HG03432 (cell line): ENCODE data around the gene CMIP.

Experiments
- ATAC-seq: cut with Tn5 transposase; IDR thresholded peaks from one replicate; pipeline ENCODE4 v1.9.1; 2021; ENCODE audit warnings: mild to moderate bottlenecking, moderate library complexity; ENCODE audit not compliant: unreplicated experiment

CMIP gene

DNA sequence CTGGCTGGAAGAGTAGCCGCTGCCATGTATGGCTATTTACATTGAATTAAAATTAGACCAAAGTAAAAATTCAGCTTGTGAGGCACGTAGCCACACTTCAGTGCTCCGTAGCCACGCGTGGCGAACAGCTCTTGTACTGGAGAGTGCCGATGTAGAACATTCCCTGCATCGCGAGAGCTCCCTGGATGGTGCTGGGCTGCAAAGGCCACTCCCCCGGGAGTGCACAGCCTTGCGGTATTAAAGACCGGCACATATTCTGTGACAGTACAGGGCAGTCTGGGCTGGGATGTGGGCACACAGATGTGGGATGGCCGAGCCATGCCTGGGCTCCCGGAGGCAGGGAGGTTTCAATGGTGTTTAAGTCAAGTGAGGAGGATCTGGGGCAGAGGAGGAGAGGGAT is 102.2 kb downstream of the CMIP start:
- no peak for ATAC-seq

DNA sequence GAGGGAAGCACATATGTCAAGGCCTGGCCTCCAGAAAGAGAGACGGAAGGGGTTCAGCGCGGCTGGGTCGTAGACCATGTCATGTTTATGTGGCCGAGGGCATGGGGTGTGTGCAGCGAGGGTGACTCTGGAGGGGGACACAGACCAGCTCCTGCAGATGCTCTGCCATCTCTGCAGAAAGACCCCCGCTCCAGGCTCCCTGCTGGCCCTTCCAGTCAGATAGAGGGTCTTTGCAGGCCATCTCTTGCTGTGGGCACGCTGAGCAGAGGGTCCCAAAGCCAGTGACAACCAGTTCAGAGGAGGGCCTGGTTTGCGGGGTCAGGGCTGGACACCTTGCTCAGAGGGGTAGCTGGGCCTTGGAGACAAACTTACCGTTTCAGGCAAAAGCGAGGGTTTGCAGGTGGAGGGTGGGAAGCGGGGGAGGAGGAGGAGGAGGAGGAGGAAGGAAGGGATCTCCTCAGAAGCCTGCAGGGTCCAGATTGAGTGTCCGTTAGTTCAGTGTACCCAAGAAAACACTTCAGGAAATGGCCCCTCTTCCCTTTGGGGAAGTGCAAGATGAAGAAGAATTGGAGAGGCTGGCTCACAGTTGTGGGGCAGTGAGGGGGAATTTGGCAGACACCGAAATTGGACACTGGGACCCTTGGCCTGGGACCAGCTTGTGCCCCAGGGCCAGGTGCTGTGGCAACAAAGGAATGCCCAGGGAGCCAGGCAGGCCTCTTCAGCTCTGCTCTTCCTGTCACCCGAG is 102.8 kb downstream of the CMIP start:
- no peak for ATAC-seq

DNA sequence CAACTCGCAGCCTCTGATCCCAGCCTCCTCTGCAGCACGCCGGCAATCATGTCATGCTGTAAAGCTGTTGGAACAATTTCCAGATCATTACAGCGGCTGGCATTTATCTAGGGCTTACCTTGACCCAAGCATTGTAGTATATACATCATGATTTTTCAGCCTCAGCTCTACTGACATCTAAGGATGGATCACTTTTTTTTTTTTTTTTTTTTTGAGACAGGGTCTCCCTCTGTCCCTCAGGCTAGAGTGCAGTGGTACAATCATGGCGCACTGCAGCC is 103.3 kb downstream of the CMIP start:
- ATAC-seq: no peak

DNA sequence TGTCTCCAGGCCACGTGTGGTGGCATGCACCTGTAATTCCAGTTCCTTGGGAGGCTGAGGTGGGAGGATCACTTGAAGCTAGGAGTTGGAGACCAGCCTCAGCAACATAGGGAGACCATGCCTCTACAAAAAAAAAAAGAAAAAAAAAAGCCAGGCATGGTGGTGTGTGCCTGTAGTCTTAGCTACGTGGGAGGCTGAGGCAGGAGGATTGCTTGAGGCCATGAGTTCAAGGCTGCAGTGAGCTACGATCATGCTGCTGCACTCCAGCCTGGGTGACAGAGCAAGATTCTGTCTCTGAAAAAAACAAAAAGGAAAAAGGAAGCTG is 103.9 kb downstream of the CMIP start:
- no peak for ATAC-seq

DNA sequence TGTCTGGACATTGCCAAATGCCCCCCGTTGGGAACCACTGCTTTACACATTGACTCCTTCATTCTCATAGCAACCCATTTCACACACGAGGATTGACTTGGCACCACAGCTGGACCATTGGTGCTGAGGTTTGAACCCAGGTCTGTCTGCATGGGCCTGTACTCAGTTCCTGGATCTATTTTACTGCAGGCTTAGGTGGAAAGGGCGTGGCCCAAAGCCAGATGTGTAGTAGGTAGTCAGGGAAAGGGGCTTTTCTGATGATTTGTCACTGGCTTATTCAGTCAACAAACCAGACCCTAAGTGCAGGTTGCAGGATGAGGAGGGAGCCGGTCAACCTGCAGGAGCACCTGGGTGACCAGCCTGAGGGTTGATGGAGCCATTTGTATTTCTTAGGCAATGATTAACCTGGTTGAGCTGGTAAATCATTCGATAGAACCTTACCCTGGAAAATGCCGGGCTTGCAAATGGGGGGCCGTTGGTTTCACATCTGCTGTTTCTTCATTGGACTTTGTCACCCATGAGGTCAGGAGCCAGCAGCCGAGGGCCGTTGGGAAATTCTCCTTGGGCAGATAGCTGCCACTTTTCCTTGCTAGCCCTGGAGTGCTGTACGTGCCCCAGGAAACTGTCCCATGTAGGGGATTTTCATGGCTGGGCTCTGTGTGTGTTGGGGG is 104.4 kb downstream of the CMIP start:
- ATAC-seq: no peak

DNA sequence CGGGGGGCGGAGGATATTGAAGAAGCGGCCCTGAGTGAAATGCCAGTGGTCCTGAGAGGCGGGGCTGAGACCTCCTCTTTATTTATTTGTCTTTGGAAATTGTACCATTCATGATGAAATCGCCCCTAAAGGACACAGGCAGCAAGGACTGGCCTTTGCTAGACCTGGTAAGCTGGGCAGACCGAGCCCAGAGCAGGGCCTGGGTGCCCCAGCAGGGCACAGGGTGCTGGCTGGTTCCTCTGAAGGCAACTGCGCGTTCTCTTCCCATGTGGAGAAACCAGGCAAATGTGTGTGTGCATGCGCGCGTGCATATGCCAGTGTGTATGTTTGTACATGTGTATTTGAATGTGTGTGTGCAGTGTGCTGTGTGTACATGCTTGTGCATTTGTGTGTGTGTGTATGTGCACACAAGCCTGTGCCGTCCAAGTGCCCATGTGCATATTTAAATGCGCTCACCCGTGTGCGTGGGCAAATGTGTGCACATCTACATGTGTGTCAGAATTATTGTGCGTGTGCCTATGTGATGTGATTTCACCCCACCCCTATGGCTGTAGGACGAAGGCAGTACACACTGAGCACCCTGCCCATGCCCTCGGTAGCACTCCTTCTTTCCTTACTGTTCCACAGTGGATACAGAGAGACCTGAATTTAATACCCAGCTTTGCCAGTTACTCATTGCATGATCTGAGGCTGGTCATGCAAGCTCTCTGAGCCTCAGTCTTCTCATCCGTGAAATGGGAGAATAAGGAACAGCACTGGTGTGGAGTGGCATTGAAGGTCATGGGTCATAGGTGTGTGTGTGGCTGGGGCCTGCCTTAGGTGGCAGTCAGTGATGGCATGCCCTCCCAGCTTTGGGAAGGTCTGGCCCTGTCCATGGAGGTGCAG is 105.2 kb downstream of the CMIP start:
- ATAC-seq: no peak

DNA sequence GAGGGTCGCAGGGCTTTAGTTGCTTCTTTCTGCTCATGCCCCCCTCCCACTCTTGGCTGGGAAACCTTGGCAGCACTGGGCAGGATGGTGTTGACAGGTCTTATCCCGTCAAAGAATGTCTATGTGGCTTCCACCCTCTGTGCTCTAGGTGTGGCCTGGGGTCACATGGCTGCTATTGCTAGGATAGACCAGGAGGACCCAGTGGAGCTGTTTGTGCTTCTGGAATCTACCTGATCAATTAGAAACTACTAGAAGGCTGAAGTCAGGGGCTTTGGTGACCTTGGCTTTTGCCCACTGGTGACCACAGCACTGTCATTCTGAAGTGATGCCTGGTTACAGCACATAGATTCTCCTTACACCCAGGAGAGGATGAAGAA is 105.8 kb downstream of the CMIP start:
- ATAC-seq: no peak

DNA sequence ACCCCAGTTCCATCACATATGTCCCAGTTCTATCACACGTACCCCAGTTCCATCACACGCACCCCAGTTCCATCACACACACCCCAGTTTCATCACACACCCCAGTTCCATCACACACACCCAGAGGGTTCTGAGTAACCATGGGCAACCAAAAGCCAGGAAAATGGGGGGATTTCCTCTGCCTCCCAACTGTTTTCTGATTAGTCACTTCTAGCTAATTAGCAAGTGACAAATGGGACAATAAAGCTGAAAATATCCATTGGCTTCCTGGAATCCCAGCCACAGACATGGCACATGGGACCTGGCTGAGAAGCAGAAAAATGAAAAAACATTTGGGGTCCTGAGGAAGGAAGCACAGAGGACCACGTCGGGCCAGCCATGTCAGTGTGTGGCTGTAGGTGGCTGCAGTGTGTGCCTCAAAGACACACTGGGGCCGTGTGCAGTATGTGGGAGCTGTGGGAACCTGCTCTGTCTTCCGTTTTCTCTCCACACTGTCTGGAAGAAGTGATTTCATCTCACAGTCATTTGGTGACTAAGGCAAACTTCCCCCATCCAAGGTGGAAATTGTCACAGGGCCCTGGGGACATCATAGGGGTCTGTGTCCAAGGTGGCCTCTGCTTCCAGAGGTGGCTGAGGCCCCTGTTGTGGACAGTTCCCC is 106.7 kb downstream of the CMIP start:
- no peak for ATAC-seq

DNA sequence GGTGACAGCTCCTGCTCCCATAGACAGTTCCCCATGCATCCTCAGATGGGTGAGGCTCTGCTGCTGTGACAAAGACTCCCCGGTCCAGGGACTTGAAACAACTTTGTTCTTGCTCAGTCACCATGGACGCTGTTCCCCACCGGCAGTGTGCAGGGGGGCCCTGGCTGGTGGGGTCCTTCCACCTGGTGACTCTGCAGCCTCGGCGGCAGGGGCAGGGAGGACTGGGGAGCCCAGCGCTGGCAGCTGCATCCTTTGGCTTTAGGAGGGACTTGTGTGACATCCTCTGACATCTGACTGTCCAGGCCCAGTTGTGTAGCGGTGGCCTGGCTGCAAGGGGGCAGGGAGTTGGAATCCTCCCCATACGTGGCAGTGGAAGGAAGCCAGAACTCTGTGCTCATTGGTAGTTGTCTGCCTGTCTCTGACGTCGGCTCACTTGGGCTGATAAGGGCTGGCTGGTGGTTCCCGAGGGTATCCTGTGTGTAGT is 107.3 kb downstream of the CMIP start:
- ATAC-seq: no peak

DNA sequence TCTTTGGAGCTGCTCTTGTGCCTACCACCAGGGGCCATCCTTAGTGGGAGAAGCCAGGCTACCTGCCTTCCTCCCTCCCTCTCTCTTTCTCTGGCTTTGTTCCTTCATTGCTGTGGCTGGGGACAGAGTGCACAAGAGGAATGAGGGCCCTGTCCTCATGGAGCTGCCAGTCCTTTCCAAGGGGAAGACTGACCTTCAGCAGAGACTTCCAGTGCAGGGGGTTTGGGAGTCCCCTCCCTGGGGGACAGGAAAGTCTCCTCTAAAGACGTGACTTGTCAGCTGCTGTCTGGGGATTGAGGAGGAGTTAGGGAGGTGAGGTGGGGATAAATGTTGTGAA is 108.1 kb downstream of the CMIP start:
- no peak for ATAC-seq

DNA sequence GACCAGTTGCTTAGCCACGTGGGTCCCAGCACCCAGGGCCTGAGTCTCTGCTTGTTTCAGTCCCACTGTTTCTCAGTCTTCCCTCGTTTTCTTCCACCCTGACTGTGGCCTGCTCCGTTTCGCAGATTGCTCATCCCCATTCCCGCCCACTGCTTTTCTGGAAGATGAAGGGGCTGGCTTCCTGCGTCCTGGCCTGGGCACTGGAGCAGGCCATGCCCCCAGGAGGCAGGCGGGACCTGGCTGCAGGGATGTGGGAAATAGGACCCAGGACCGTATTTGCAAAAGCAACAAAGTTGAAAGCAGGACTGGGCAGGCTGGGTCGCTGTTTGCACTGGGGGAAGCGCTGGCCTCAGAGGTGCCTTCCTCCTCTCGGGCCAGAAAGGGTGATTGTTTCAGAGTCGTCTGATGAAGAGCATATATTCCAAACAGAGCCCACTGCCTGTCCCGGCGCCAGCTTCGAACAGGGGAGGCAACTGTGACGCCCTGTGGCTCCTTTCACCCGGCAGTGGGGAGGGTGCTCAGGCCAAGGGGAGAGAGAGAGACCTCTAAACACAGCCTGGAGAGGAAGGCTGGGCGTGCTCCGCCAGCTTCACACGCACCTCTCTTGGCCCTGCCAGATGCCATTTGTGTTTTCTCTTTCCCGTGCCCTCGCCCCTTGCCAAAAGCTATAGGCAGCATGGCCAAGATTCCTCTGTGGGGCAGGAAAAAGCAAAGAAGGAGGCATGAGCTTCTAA is 108.6 kb downstream of the CMIP start:
- ATAC-seq: no peak

DNA sequence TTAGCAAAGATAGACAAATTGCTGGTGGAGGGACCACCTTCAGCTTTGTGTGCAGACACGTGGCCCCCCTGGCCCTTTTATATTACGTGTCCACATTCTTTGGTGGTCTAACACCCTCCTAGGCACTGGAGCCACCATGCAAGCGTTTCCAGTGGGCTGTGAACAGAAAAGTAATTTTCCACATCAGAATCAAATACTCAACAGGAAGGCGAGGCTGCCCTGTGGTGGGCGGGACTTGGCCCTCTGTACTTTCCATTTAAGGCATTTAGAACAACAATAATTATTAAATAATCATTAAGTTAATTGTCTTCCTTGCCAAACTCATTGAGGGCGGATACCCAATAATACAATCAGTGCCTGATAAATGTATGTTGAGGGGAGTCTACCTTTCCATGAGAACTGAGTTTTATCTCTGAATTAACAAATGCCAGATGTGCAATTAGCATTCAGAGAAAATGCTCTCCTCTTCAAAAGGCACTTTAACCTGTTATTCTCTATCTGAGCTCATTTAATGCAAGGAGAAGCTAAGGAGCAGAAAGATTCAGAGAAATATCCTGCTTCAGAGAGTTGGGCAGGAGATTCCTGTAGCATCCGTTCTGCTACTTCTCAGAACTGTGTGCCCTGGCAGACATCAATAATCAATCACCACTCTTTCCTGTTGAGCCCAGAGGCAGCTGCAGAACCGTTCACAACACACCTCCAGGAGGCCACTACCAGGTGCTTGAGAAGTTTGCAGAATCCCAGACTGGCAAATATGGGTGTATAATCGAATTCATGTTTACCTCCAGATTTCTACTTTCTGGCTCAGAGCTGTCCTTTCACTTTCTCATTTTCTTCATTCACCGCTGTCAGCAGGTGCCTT is 109.4 kb downstream of the CMIP start:
- ATAC-seq: no peak

DNA sequence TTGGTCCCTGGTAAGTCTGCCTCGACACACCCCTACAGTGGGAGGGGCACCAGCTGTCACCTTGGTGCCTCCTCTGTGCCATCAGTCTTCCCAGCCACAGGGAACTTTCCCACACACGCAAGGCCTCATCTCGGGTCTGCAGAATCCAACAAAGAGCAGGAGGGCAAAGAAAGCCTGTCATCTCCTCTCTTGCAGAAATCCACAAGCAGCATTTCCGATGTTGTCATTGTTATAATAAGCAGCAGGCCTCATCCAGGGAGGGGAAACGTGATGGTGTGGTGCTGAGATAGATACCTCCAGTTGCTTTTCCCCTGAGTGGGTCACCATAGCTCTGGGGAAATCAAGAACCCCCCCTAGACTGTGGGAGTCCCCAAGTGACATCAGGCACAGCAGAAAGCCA is 110.4 kb downstream of the CMIP start:
- no peak for ATAC-seq

DNA sequence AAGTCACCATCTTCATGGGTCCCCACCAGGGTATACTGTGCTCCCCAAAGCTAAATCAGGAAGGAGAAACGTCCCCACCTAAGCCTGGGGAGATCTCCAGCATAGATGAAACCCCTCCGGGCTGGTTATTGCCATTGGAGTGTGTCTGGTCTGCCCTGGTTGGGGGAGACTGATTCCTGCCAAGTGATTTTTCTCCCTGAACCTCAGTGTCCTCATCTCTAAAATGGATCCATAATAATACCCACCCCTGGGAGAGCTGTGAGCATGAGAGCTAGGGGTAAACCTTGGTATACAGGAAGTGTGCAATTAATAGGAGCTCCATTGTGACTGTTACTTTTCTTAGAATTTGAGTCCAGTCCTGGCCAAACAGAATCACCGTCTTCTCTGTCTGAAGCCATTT is 111.1 kb downstream of the CMIP start:
- ATAC-seq: no peak

DNA sequence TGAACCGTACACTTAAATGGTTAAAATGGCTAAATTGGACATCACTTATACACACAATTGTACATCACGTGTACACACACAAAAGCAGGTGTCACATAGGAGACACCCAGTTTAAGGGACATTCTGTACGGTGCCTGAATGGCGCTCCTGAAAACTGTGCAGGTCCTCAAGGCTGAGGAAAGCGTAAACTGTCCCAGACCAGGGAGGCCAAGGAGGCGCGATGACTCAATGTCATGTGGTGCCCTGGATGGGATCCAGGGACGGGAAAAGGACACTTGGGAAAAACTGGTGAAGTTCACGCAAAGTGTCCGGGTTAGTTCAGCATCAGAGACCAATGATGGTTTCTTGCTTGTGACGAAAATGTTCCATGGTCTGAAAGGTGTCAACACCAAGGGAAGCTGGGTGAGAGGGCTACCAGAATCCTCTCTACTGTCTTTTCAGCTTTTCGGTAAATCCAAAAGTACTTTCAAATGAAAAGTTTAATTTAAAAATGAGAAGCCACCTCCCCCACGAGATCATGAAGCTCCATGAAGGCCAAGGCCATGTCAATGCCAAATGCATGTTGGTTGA is 112.2 kb downstream of the CMIP start:
- ATAC-seq: no peak

DNA sequence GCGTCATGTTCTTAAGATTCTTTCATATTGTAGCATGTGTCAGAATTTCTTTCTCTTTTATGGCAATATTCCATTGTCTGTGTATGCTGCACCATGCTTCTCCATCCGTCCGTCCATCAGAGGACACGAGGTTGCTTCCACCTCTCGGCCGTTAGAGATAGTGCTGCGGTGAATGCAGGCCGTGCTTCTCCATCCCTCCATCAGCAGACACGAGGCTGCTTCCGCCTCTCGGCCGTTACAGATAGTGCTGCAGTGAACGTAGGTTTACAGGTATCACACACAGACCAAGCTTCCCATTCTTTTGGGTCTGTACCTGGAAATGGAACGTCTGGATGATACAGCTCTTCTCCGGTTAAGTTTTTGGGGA is 113.5 kb downstream of the CMIP start:
- no peak for ATAC-seq

DNA sequence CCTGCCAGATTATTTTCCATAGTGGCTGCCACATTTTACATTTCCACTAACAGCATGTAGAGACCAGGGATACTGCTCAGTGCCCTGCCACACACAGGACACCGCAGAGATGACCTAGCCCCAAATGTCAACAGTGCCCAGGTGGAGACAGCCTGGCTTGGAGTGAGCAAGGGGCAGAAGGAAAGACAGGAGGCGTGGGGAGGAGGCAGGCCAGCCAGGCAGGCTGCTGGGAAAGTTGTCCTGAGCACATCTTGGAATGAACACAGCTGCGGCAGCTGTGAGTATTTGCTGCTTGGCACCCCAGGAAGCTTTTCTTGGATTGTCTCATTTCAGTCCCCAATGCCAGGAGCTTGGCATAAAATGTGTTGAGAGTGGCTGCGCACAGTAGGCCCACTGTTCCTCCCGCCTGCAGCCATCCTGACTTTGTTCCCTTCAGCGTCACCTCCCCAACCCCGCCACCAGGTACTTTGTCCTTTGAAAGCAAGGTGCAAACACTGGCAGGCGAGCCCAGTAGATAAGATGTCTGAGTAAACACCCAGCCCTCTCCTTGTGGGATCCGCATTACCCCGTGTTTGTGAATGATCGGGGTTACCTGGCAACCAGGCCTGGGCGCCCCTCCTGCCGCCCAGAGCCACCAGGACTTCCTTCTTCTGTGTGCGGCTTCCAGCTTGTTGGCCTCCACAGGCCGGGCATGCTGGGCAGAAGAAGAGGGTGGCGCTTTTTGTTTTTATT is 114.0 kb downstream of the CMIP start:
- ATAC-seq: no peak

DNA sequence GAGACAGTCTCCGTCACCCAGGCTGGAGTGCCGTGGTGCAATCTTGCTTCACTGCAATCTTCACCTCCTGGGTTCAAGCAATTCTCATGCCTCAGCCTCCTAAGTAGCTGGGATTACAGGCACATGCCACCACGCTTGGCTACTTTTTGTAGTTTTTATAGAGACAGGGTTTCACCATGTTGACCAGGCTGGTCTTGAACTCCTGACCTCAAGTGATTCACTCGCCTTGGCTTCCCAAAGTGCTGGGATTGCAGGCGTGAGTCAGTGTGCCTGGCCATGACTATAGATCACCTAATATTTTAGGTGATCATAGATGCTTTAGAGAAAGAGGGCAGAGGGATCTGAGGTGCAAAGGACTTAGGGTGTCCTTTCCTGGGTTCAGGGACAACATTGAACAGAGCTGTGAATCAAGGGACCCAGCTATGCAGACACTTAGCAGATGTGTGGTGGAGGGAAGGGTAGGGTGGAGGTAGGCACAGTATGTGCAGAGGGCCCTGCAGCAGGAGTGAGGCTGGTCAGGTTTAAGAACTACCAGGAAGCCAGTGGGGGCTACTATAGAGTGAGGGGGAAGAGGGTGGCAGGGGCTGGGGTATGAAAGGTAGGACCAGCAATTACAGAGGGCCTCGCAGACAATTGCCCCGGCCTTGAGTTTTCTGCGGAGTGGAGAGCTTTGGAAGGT is 116.5 kb downstream of the CMIP start:
- ATAC-seq: no peak
